Measurements from ENCODE around the gene PTPN1. TPM values are rescaled to one million over a fixed set of nuclear protein-coding genes. Genes with fewer than 3 reads are reported as not detected.

The PTPN1 gene
- total RNA-seq, 1 experiment from 2014 or later = 30.8 TPM

GRCh38 chr20:50469796-50470195 is 40.4 kb upstream of the PTPN1 start:
- H3K4me3 Mint-ChIP-seq = no peak overlapping the region
- H3T11ph ChIP-seq (ENCODE audit: low read length) = no peak overlapping the region
- no peak overlapping the region for H2BK15ac ChIP-seq (ENCODE audit: low read depth, low read length)
- no peak overlapping the region for H2AK5ac ChIP-seq (ENCODE audit: insufficient read length, low read length)
- H2BK120ac ChIP-seq (ENCODE audit: low read depth, low read length, poor library complexity, severe bottlenecking) = no peak overlapping the region
- no peak overlapping the region for H2BK12ac ChIP-seq (ENCODE audit: insufficient read length, low read depth, low read length)
- no peaks in the 10 kb centered on the region for H3K27me3 ChIP-seq (ENCODE audit: insufficient read depth, low read length)
- peaks cover 0 to under 1% of the 10 kb centered on the region in 2 experiments; a peak in 2 of 4 replicates for H3K4me1 Mint-ChIP-seq
- no peaks in the 10 kb centered on the region for H4K20me1 ChIP-seq (ENCODE audit: control insufficient read depth, insufficient read depth, insufficient read length)
- WGBS (ENCODE audit: extremely low coverage, insufficient read length, low lambda C conversion rate) = no CpG with 5 or more reads among the region's 2 CpGs
- no peak overlapping the region for H3K27ac ChIP-seq (ENCODE audit: insufficient read length, low read depth, low read length)
- H3K4ac ChIP-seq (ENCODE audit: low read depth, low read length) = no peak overlapping the region
- no peak overlapping the region for H3K4me2 ChIP-seq (ENCODE audit: insufficient read depth, insufficient read length, low read length)
- no peak overlapping the region for H2BK5ac ChIP-seq (ENCODE audit: insufficient read length, low read length)
- H3K27ac Mint-ChIP-seq = no peak overlapping the region
- H3K79me1 ChIP-seq (ENCODE audit: insufficient read depth, low read depth, low read length, poor library complexity, severe bottlenecking) = no peaks in the 10 kb centered on the region
- H3K56ac ChIP-seq (ENCODE audit: insufficient read length, low read depth, low read length) = no peak overlapping the region
- no peak overlapping the region for H4K91ac ChIP-seq (ENCODE audit: insufficient read length, low read depth, low read length)
- H3K9me3 Mint-ChIP-seq = no peaks in the 10 kb centered on the region
- H3K79me2 ChIP-seq (ENCODE audit: insufficient read depth, low read length) = no peaks in the 10 kb centered on the region
- H2AFZ ChIP-seq (ENCODE audit: low read length) = no peak overlapping the region
- H3K23ac ChIP-seq (ENCODE audit: insufficient read length, low read depth, low read length) = no peak overlapping the region
- H4K5ac ChIP-seq (ENCODE audit: insufficient read length, low read depth, low read length) = no peak overlapping the region
- H3K4me1 ChIP-seq (ENCODE audit: insufficient read depth, low read length) = no peaks in the 10 kb centered on the region
- H3K9me3 ChIP-seq (ENCODE audit: control insufficient read depth, low read depth, low read length) = no peaks in the 10 kb centered on the region
- H3K27me3 Mint-ChIP-seq (ENCODE audit: low read depth) = no peaks in the 10 kb centered on the region; the same call in 1 of the 2 replicates
- no peak for DNase-seq
- H2BK20ac ChIP-seq (ENCODE audit: low read depth, low read length, poor library complexity, severe bottlenecking) = no peak overlapping the region
- no peak overlapping the region for H3K14ac ChIP-seq (ENCODE audit: insufficient read depth, low read length)
- no peaks in the 10 kb centered on the region for H3K36me3 Mint-ChIP-seq (ENCODE audit: insufficient read depth in 1 of 3, low read depth in 3 of 3)
- no peak overlapping the region for H4K8ac ChIP-seq (replicated peaks; ENCODE audit: insufficient read length, low read depth, low read length)
- H3K18ac ChIP-seq (ENCODE audit: insufficient read length, low read depth, low read length) = no peak overlapping the region
- TF ChIP-seq CTCF (conservative IDR thresholded peaks at IDR 0.05) = no peak
- no peaks in the 10 kb centered on the region for H3K23me2 ChIP-seq (ENCODE audit: insufficient read length, low read depth, low read length, poor library complexity, severe bottlenecking)
- H3K9ac ChIP-seq (ENCODE audit: extremely low read depth, insufficient read length, low read length) = no peak overlapping the region
